Suppressor macrophage treated with lipopolysaccharide for 4 hours (primary cell): Measurements from ENCODE around the gene KIFC1.

Experiments used
- DNase-seq: peaks from one replicate; pipeline ENCODE4 v3.0.0-alpha.2; 2020

KIFC1 gene

GRCh38 chr6:33412140-33413009 lies 20.8 kb downstream of the KIFC1 start:
- no peak for DNase-seq

- no peak for DNase-seq
These were observed 21.9 kb downstream of the KIFC1 start for GRCh38 chr6:33413241-33414120.

GRCh38 chr6:33414592-33415271 lies 23.1 kb downstream of the KIFC1 start:
- no peak for DNase-seq

GRCh38 chr6:33415831-33416230 lies 24.2 kb downstream of the KIFC1 start:
- no peak for DNase-seq

- DNase-seq = no peak
These were observed 24.9 kb downstream of the KIFC1 start for GRCh38 chr6:33416386-33417127.

GRCh38 chr6:33417128-33417902 lies 25.7 kb downstream of the KIFC1 start:
- DNase-seq = peak; percentile 68

GRCh38 chr6:33417903-33418689 lies 26.5 kb downstream of the KIFC1 start, which contains the start of gene CUTA:
Gene CUTA (minus strand): TSS chr6:33418107. CDS start chr6:33418000, 107 bp downstream.
- DNase-seq = peak; percentile 99

GRCh38 chr6:33418690-33419291 lies 27.2 kb downstream of the KIFC1 start:
- peak; percentile 21 for DNase-seq

GRCh38 chr6:33419580-33420490 lies 28.2 kb downstream of the KIFC1 start, which contains the start of gene SYNGAP1:
Gene SYNGAP1 (plus strand): TSS chr6:33420065. CDS start chr6:33420265, 200 bp downstream.
- no peak for DNase-seq

- no peak for DNase-seq
These were observed 29.1 kb downstream of the KIFC1 start for GRCh38 chr6:33420491-33421343.

GRCh38 chr6:33421344-33421643 lies 29.7 kb downstream of the KIFC1 start:
- DNase-seq = no peak

- DNase-seq = no peak
These were observed 32.2 kb downstream of the KIFC1 start for GRCh38 chr6:33423777-33424176.

- DNase-seq = no peak
These were observed 33.4 kb downstream of the KIFC1 start for GRCh38 chr6:33424855-33425667.

GRCh38 chr6:33425668-33426577 lies 34.3 kb downstream of the KIFC1 start:
- peak; percentile 71 for DNase-seq

GRCh38 chr6:33426590-33427511 lies 35.2 kb downstream of the KIFC1 start:
- DNase-seq = no peak
